Measurements from ENCODE around the gene MKI67.

MKI67 gene

DNA sequence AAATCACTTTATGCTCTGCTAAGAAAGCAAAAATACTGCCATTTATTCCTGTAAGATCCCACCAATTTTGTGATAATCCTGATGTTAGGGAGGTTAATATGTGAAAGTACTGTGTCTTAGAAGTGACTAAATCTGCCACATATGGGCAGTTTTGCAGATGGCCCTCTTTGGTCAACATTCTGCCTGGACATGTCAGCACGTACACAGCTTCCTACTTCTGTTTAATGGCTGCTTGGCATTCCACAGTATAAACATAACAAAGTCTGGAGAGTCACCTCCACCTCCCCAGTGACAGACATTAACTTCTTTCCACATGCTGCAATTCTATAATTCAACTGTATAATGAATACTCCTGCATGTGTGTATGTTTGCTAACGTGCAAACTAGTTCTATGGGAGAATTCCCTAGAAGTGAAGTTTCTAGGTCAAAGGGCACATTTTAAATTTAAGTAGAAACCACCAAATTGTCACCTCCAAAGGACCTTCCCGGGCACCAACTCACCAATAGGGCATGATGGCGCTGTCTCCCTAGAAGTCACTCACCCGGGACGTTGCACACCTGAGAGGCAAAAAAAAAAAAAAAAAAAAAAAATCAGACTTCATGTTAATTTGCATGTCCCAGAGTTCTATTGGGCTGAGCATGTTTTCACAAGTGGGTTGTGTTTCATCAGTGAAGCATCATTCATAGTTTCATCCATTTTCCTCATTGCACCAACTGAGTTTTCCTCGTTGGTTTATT is 38.9 kb downstream of the MKI67 start:
- H3K4me3 ChIP-seq (ENCODE audit: control insufficient read depth, low read depth, low read length), result no peak overlapping the region
- TF ChIP-seq, protein P1, sequence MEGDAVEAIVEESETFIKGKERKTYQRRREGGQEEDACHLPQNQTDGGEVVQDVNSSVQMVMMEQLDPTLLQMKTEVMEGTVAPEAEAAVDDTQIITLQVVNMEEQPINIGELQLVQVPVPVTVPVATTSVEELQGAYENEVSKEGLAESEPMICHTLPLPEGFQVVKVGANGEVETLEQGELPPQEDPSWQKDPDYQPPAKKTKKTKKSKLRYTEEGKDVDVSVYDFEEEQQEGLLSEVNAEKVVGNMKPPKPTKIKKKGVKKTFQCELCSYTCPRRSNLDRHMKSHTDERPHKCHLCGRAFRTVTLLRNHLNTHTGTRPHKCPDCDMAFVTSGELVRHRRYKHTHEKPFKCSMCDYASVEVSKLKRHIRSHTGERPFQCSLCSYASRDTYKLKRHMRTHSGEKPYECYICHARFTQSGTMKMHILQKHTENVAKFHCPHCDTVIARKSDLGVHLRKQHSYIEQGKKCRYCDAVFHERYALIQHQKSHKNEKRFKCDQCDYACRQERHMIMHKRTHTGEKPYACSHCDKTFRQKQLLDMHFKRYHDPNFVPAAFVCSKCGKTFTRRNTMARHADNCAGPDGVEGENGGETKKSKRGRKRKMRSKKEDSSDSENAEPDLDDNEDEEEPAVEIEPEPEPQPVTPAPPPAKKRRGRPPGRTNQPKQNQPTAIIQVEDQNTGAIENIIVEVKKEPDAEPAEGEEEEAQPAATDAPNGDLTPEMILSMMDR (conservative IDR thresholded peaks at IDR 0.05; ENCODE audit: control insufficient read depth, insufficient read depth, low read depth, low read length), result no peak
- no peak for DNase-seq (ENCODE audit: low read depth)

DNA sequence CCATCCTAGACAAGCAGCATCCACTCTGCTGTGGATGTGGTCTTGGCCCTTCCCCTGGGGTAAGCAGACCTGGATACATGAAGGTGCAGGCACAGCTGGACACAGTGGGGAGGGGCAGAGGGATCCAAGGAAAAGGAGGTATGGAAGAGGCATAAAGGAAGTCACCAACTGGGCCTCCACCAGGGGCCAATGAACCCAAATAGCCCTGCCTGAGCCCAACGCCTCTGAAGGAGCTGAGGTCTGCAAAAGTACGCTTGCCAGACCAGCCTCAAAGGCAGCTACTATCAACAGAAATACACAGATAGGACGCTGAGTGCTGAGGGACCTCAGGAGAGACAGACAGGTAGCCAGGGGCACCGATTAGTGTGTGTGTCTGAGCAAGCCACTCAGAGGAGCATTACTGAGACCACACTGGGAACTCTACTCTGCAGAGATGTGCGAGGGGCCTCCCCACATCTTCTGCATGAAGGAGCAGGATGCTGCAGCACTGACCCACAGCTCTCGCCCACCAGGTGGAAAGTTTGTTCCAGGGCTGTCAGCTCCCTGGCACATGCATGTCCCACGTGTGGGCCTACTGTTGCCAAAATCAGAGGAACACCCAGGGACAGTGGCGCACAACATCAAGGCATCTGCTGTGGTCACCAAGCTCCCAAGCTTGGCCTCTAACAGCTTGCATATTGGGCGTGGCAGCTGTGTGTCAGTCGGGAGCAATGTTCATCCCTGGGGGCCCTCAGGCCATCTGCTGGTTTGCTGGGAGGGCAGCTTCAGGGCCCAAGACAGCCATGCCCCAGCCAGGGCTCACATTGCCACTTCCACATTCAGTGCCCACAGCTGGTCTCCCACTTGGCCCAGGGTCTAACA is 40.0 kb downstream of the MKI67 start:
- no peak for DNase-seq (ENCODE audit: low read depth)
- TF ChIP-seq, protein P1 (conservative IDR thresholded peaks at IDR 0.05; ENCODE audit: control insufficient read depth, insufficient read depth, low read depth, low read length), result no peak
- H3K4me3 ChIP-seq (ENCODE audit: control insufficient read depth, low read depth, low read length), result no peak overlapping the region

DNA sequence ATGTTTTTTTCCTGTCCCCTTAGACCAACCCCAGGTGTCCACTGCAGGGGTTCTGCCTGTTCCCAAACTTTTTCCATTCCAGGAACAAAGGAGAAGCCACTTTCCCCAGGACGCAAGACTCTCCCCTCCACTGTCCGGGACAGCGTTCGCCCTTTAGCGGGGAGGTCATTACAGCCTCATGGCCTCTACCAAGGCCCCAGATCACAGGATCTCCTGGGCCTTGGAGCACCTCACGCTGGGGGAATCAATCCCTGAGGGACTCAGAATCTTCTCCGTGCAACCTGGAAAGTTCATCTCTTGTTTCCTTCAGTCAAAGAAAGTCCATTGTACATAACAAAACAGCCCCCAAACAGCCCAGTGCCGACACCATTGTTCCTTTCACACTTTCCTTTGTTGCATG is 41.2 kb downstream of the MKI67 start:
- DNase-seq (ENCODE audit: low read depth), result no peak
- H3K4me3 ChIP-seq (ENCODE audit: control insufficient read depth, low read depth, low read length), result no peak overlapping the region
- TF ChIP-seq, protein P1 (conservative IDR thresholded peaks at IDR 0.05; ENCODE audit: control insufficient read depth, insufficient read depth, low read depth, low read length), result no peak

DNA sequence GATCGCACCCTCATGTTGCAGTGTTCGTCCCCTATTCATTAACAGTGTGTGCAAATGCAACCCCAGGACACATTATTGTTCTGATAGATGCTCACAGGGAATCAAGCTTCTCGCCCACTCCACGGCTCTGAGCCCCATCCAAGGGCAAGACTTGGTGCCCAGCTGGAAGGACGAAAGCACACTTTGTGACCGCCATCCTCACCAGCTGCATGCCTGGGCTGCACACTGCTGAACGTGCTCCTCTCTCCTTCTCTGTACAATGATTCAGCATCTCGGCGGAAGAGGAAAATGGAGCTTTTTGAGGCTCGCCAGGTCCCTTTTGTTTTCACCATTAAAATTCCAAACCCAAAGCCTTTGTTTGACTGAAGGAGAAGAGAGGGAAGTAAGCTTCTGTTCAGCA is 41.9 kb downstream of the MKI67 start:
- no peak overlapping the region for H3K4me3 ChIP-seq (ENCODE audit: control insufficient read depth, low read depth, low read length)
- TF ChIP-seq, protein P1 (conservative IDR thresholded peaks at IDR 0.05; ENCODE audit: control insufficient read depth, insufficient read depth, low read depth, low read length), result no peak
- no peak for DNase-seq (ENCODE audit: low read depth)

DNA sequence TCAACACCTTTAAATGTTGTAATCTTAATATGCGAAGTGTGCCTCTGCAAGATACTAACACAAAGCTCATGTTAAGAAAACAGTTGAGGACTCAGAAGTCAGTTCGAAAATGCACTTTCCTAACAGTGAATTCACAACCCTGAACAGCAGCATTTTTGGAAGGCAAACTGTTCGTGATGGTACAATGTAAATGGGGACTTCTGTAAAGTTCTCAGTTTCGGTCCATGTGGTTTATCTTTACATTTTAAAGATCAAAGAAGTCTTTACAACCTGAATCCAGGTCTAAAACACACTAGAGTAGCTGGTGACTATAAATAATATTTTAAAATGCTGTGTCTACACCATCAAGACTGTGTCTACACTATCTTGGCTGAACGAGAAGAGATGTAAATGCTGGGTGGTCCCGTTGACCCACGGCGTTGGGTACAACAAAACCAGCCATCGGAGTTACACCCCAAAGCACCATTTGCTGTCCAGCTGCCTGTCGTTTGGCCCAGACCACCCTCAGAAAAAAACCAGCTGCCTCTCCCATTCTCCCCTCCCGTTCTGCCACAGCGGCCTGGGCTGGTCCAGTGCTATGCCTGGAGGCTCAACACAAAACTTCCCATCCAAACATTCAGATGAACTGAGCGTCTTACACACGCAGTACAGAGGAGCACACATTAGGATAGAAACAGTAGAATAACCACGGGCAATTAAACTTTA is 42.9 kb downstream of the MKI67 start:
- no peak for DNase-seq (ENCODE audit: low read depth)
- TF ChIP-seq, protein P1 (conservative IDR thresholded peaks at IDR 0.05; ENCODE audit: control insufficient read depth, insufficient read depth, low read depth, low read length), result no peak

DNA sequence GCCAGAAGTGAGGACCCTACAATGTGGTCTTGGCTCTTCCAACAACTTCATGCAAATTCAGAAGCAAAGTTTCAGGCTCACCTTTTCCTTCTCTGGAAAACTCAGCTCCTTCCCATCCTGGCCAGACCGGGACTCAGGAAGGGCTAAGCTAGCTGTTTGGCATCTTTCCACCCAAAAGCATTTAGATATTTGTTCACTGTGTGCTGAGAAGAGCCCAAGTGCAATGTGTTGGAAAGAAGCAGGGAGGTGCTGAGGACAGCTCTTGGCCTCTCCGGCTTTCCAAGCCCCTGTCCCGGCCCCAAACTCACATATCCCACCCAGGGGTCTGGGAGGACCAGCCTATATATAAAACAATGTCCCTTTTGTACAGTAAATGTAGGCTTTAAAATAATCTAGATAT is 44.5 kb downstream of the MKI67 start:
- no peak for DNase-seq (ENCODE audit: low read depth)
- TF ChIP-seq, protein P1 (conservative IDR thresholded peaks at IDR 0.05; ENCODE audit: control insufficient read depth, insufficient read depth, low read depth, low read length), result no peak

More for the DNA sequence above, 42.9 kb downstream of the MKI67 start:
- no peak overlapping the region for H3K4me3 ChIP-seq (ENCODE audit: control insufficient read depth, low read depth, low read length)

More for the DNA sequence above, 44.5 kb downstream of the MKI67 start:
- H3K4me3 ChIP-seq (ENCODE audit: control insufficient read depth, low read depth, low read length), result no peak overlapping the region

All from fibroblast of mammary gland (primary cell).